HG02840 (cell line): ENCODE measurements around the gene SLX4IP.
A peak's percentile ranks its signal among the peaks of the same experiment; 100 is the strongest.

Experiments used
- ATAC-seq: cut with Tn5 transposase; IDR thresholded peaks from one replicate; pipeline ENCODE4 v1.9.1; 2021; ENCODE audit warnings: mild to moderate bottlenecking, moderate library complexity, moderate number of reproducible peaks; ENCODE audit not compliant: unreplicated experiment, low FRiP score

SLX4IP gene

GRCh38 chr20:10541668-10542411, 106.7 kb downstream of the SLX4IP start:
- ATAC-seq = no peak

GRCh38 chr20:10542442-10542841, 107.3 kb downstream of the SLX4IP start:
- ATAC-seq = no peak

- ATAC-seq = no peak
Observed at GRCh38 chr20:10543480-10543879, 108.4 kb downstream of the SLX4IP start.

- ATAC-seq = no peak
Observed at GRCh38 chr20:10547276-10548114, 112.4 kb downstream of the SLX4IP start.

GRCh38 chr20:10549511-10549910, 114.4 kb downstream of the SLX4IP start:
- no peak for ATAC-seq

GRCh38 chr20:10550204-10551118, 115.4 kb downstream of the SLX4IP start:
- ATAC-seq = no peak

GRCh38 chr20:10551732-10552724, 116.9 kb downstream of the SLX4IP start:
- ATAC-seq = peak; percentile 54

- ATAC-seq = no peak
Observed at GRCh38 chr20:10553326-10553984, 118.3 kb downstream of the SLX4IP start.

- no peak for ATAC-seq
Observed at GRCh38 chr20:10554285-10554684, 119.2 kb downstream of the SLX4IP start.

GRCh38 chr20:10555393-10555792, 120.3 kb downstream of the SLX4IP start:
- ATAC-seq = no peak

- no peak for ATAC-seq
Observed at GRCh38 chr20:10555865-10556308, 120.8 kb downstream of the SLX4IP start.

- ATAC-seq = no peak
Observed at GRCh38 chr20:10556519-10557083, 121.5 kb downstream of the SLX4IP start.

GRCh38 chr20:10557685-10558084, 122.6 kb downstream of the SLX4IP start:
- no peak for ATAC-seq

GRCh38 chr20:10558635-10559187, 123.6 kb downstream of the SLX4IP start:
- ATAC-seq = no peak

- no peak for ATAC-seq
Observed at GRCh38 chr20:10559266-10559665, 124.2 kb downstream of the SLX4IP start.

- no peak for ATAC-seq
Observed at GRCh38 chr20:10560686-10561085, 125.6 kb downstream of the SLX4IP start.

- no peak for ATAC-seq
Observed at GRCh38 chr20:10561302-10561701, 126.2 kb downstream of the SLX4IP start.

GRCh38 chr20:10562899-10563298, 127.8 kb downstream of the SLX4IP start:
- no peak for ATAC-seq
